CD4-positive, alpha-beta T cell treated with Interleukin-2 at 100 ng/mL for 4 hours (primary cell): ENCODE measurements around the gene PLCXD1.
"Not testable (repeated sequence)": the region's sequence is repeated elsewhere in the genome, so short reads cannot be mapped to it uniquely, and the experiment has no call there.

Experiments
- DNase-seq: peaks from one replicate; pipeline ENCODE4 v3.0.0-alpha.2; 2020; ENCODE audit warnings: low spot score

Gene PLCXD1

GRCh38 chrX:317424-318067 is 36.4 kb downstream of the PLCXD1 start:
- no peak for DNase-seq

GRCh38 chrX:318068-318738 is 37.0 kb downstream of the PLCXD1 start:
- peak; percentile 98 for DNase-seq

- DNase-seq = peak; percentile 99
Observed at GRCh38 chrX:318739-319578, 37.8 kb downstream of the PLCXD1 start, which contains the start of gene GTPBP6. Gene GTPBP6 (minus strand): TSS chrX:318796. CDS start chrX:318787, 9 bp downstream.

- DNase-seq = no peak
Observed at GRCh38 chrX:319579-320125, 38.5 kb downstream of the PLCXD1 start.

GRCh38 chrX:320126-320783 is 39.1 kb downstream of the PLCXD1 start:
- no peak for DNase-seq

GRCh38 chrX:323721-324628 is 42.8 kb downstream of the PLCXD1 start:
- peak; percentile 46 for DNase-seq

- not testable (repeated sequence) for DNase-seq
Observed at GRCh38 chrX:324664-325063, 43.5 kb downstream of the PLCXD1 start.

GRCh38 chrX:327660-328126 is 46.5 kb downstream of the PLCXD1 start:
- DNase-seq = no peak

GRCh38 chrX:329291-329910 is 48.2 kb downstream of the PLCXD1 start:
- DNase-seq = no peak

- DNase-seq = not testable (repeated sequence)
Observed at GRCh38 chrX:330141-330725, 49.1 kb downstream of the PLCXD1 start.

- no peak for DNase-seq
Observed at GRCh38 chrX:330726-331150, 49.6 kb downstream of the PLCXD1 start.

- no peak for DNase-seq
Observed at GRCh38 chrX:331151-331824, 50.1 kb downstream of the PLCXD1 start.

GRCh38 chrX:331825-332495 is 50.8 kb downstream of the PLCXD1 start:
- no peak for DNase-seq

GRCh38 chrX:332496-332860 is 51.3 kb downstream of the PLCXD1 start:
- no peak for DNase-seq

- no peak for DNase-seq
Observed at GRCh38 chrX:332916-333610, 51.9 kb downstream of the PLCXD1 start.

- DNase-seq = no peak
Observed at GRCh38 chrX:333611-334311, 52.6 kb downstream of the PLCXD1 start.

- DNase-seq = no peak
Observed at GRCh38 chrX:334331-334891, 53.2 kb downstream of the PLCXD1 start.
